OCI-LY1 (cell line): ENCODE data around the gene CACNA1C.

Experiments
- CTCF ChIP-seq: fragments of 200-600 bp; sonication (generic), shearing (Covaris generic); IDR thresholded peaks from 2 replicates; pipeline ENCODE4 v1.5.1; 2017; ENCODE audit warnings: mild to moderate bottlenecking, antibody characterized with exemption, low read length, moderate library complexity, mixed read lengths
- EZH2 ChIP-seq: fragments of 200-600 bp; sonication (generic), shearing (Covaris generic); IDR thresholded peaks from 2 replicates; pipeline ENCODE4 v1.8.0; 2017; ENCODE audit warnings: borderline replicate concordance, mixed run types, mild to moderate bottlenecking, antibody characterized with exemption, low read length, moderate library complexity, mixed read lengths

- TF ChIP-seq EZH2 (no peak), CTCF (no peak)
These were observed 194.3 kb downstream of the CACNA1C start for GRCh38 chr12:2247120-2247519.
